GM12878 (cell line): ENCODE results near the gene BCL2. TPM values are rescaled to one million over a fixed set of nuclear protein-coding genes. Genes with fewer than 3 reads are reported as not detected.

Experiments used
- ATAC-seq: fragments of 200-7000 bp; cut with Tn5 transposase; 3 replicates; pipeline ENCODE4 v1.9.1; 2020; ENCODE audit warnings: mild to moderate bottlenecking, moderate library complexity
- BruUV-seq: library from RNA; stranded (reverse); fragments of 400-500 nt; replicated peaks from 2 replicates; lab custom pipeline; 2021; lab: Mats Ljungman, UMichigan
- CTCF ChIA-PET: fragments of 300-600 bp; sonication (Branson Sonifier 250); formaldehyde crosslinking; extraction: SDS; loops from one replicate; lab custom pipeline; 2021; ENCODE audit warnings: inconsistent platforms; lab: Yijun Ruan, JAX
- POLR2A ChIA-PET: fragments of 350-600 bp; formaldehyde crosslinking; extraction: SDS; loops from one replicate; lab custom pipeline; 2021; ENCODE audit warnings: inconsistent platforms; lab: Charles Lee
- RAD21 ChIA-PET: fragments of 300-600 bp; sonication (Branson Sonifier 250); formaldehyde crosslinking; loops from one replicate; lab custom pipeline; 2023; ENCODE audit warnings: antibody characterized with exemption; ENCODE audit not compliant: unreplicated experiment; lab: Charles Lee
- SMC1A ChIA-PET: fragments of 300-600 bp; sonication (Branson Sonifier 250); formaldehyde crosslinking; loops from one replicate; lab custom pipeline; 2023; ENCODE audit not compliant: unreplicated experiment, uncharacterized antibody; lab: Charles Lee
- DNase-seq: peaks from one replicate; pipeline ENCODE4 v3.0.0-alpha.2; 2011; ENCODE audit warnings: low read depth, low spot score
- FAIRE-seq: peaks from 3 replicates; lab custom pipeline; 2011; peaks lifted over from hg19 to GRCh38; lab: Jason Lieb, UNC
- H2AFZ ChIP-seq: 2 replicates; pipeline ENCODE4 v1.6.0; 2011; ENCODE audit warnings: low read depth, low read length, control low read depth; ENCODE audit not compliant: control insufficient read depth
- H3K27ac ChIP-seq: 2 replicates; pipeline ENCODE4 v1.5.1; 2011; ENCODE audit warnings: control low read depth; ENCODE audit not compliant: control insufficient read depth, insufficient read depth
- H3K27me3 ChIP-seq, 2 experiments: replicated peaks in 1 of 2; 2 replicates each; pipeline versions ENCODE4 v1.6.0 to v1.6.1; 2011; ENCODE audit warnings: low read length in 1 of 2; ENCODE audit not compliant: control insufficient read depth in 2 of 2, insufficient read depth in 2 of 2
- H3K36me3 ChIP-seq, 2 experiments: 2 replicates each; pipeline ENCODE4 v1.5.1; 2011; ENCODE audit warnings: low read length in 1 of 2; ENCODE audit not compliant: control insufficient read depth in 2 of 2, insufficient read depth in 2 of 2
- H3K4me1 ChIP-seq: 2 replicates; pipeline ENCODE4 v1.6.1; 2011; ENCODE audit warnings: mild to moderate bottlenecking, low read length, moderate library complexity, mixed read lengths; ENCODE audit not compliant: control insufficient read depth, insufficient read depth
- H3K4me2 ChIP-seq: 2 replicates; pipeline ENCODE4 v1.6.0; 2011; ENCODE audit warnings: control low read depth; ENCODE audit not compliant: control insufficient read depth, insufficient read depth
- H3K4me3 ChIP-seq: fragments of 200-600 bp; sonication (generic); 2 replicates; pipeline ENCODE4 v1.5.1; 2016
- H3K79me2 ChIP-seq: 2 replicates; pipeline ENCODE4 v1.6.0; 2011; ENCODE audit warnings: low read length; ENCODE audit not compliant: control insufficient read depth, insufficient read depth
- H3K9ac ChIP-seq: 2 replicates; pipeline ENCODE4 v1.8.0; 2011; ENCODE audit warnings: low read length, control low read depth, mixed read lengths; ENCODE audit not compliant: control insufficient read depth, insufficient read depth
- H3K9me3 ChIP-seq: replicated peaks from 3 replicates; pipeline ENCODE4 v1.5.1; 2011; ENCODE audit warnings: mild to moderate bottlenecking, low read length; ENCODE audit not compliant: control insufficient read depth, insufficient read depth
- H4K20me1 ChIP-seq: 2 replicates; pipeline ENCODE4 v1.6.0; 2011; ENCODE audit not compliant: control insufficient read depth, insufficient read depth
- BACH1 ChIP-seq: fragments of 450-650 bp; IDR thresholded peaks from 2 replicates; pipeline ENCODE4 v1.6.1; 2017; ENCODE audit warnings: mild to moderate bottlenecking, borderline replicate concordance
- FOXM1 ChIP-seq: IDR thresholded peaks from 2 replicates; pipeline ENCODE4 v1.6.1; 2012; ENCODE audit warnings: low read depth, mild to moderate bottlenecking, inconsistent platforms, low read length, moderate library complexity
- GABPA ChIP-seq: IDR thresholded peaks from 2 replicates; pipeline ENCODE4 v1.6.1; 2014; ENCODE audit warnings: antibody characterized with exemption, low read depth, mild to moderate bottlenecking, inconsistent platforms
- JUNB ChIP-seq: IDR thresholded peaks from 2 replicates; pipeline ENCODE4 v1.6.1; 2016; ENCODE audit warnings: antibody characterized with exemption, mild to moderate bottlenecking
- MEF2A ChIP-seq: IDR thresholded peaks from 2 replicates; pipeline ENCODE4 v1.6.1; 2011; ENCODE audit warnings: low read depth, mild to moderate bottlenecking, low read length, moderate library complexity; ENCODE audit not compliant: insufficient read depth
- POLR2A ChIP-seq: IDR thresholded peaks from 2 replicates; pipeline ENCODE4 v1.6.1; 2011; ENCODE audit warnings: low read depth, mild to moderate bottlenecking, low read length
- POLR2AphosphoS5 ChIP-seq: IDR thresholded peaks from 2 replicates; pipeline ENCODE4 v1.6.1; 2011; ENCODE audit warnings: mild to moderate bottlenecking, low read length, inconsistent platforms
- ZNF592 ChIP-seq: fragments of 450-650 bp; IDR thresholded peaks from 2 replicates; pipeline ENCODE4 v1.6.1; 2017; ENCODE audit warnings: mild to moderate bottlenecking, moderate library complexity
- ZNF622 ChIP-seq: fragments of 450-650 bp; IDR thresholded peaks from 2 replicates; pipeline ENCODE4 v1.6.1; 2017; ENCODE audit warnings: mild to moderate bottlenecking, inconsistent platforms
- WGBS: methylation state at CpG from one replicate; pipeline ENCODE4 v1.1.6; 2016; ENCODE audit warnings: low lambda C conversion rate; ENCODE audit not compliant: insufficient replicate concordance, insufficient coverage; ENCODE audit errors: missing lambda C conversion rate; 5-methylcytosine and 5-hydroxymethylcytosine counted together
- in situ Hi-C: fragments of 300-500 bp; cut with MboI; formaldehyde crosslinking; loops from 9 replicates; pipeline ENCODE4 v1.14.3; 2018; ENCODE audit warnings: mixed read lengths
- intact Hi-C: fragments of 100-400 bp; cut with micrococcal nuclease; formaldehyde crosslinking; loops from one replicate; pipeline ENCODE4 v1.14.2; 2022; ENCODE audit not compliant: unreplicated experiment
- polyA plus RNA-seq, 11 experiments: library from polyadenylated mRNA; depleted of rRNA in 4 of 11; unstranded in 6 of 11; stranded (reverse) in 5 of 11; fragments of >200 nt; fragmentation: Nextera tagmentation in 4 of 11; fragmentation: Illumina TruSeq in 1 of 11; extraction: Ambion mirVana in 4 of 11; extraction: Trizol in 1 of 11; gene quantifications; 1 replicate in 1 of 11; 2 replicates in 10 of 11; pipeline versions ENCODE4 v1.2.1 to v1.2.3, GENCODE V29; 2011 to 2016; ENCODE audit warnings: inconsistent platforms in 2 of 11, missing spikeins in 2 of 11, low read depth in 1 of 11
- total RNA-seq, 4 experiments: library from RNA; depleted of rRNA in 3 of 4; stranded (reverse); fragments of >200 nt in 3 of 4; fragmentation: Illumina TruSeq in 1 of 4; extraction: Trizol in 1 of 4; gene quantifications; 2 replicates each; pipeline versions ENCODE4 v1.2.1 to v1.2.3, GENCODE V29; 2013 to 2021
- TF ChIP-seq, protein P1 (sequence below): IDR thresholded peaks from 2 replicates; pipeline ENCODE4 v1.6.1; 2012; ENCODE audit warnings: low read depth, low read length, improper control_type of control experiment
- TF ChIP-seq, protein P2 (sequence below): IDR thresholded peaks from 2 replicates; pipeline ENCODE4 v1.6.1; 2011; ENCODE audit warnings: low read depth, low read length, improper control_type of control experiment, borderline replicate concordance
- TF ChIP-seq, protein P3 (sequence below): fragments of 150-350 bp; IDR thresholded peaks from 2 replicates; pipeline ENCODE4 v1.6.1; 2016; ENCODE audit warnings: low read depth, low read length

BCL2 gene
- total and polyA plus RNA-seq, 10 of the 15 experiments (the other 5 are each of a cell fraction or from before 2014, with no cell fraction given), result 4.1 to 47.8 (median 19.3) TPM

- Histone ChIP-seq H4K20me1 (no peaks in the 10 kb centered on the region), H3K4me3 (peak overlapping the region; percentile 8; the same call in 1 of the 2 replicates), H3K9ac (peak overlapping the region; percentile 38), H2AFZ (peak overlapping the region; percentile 15; the same call in 1 of the 2 replicates), H3K27me3 (no peaks in the 10 kb centered on the region), H3K36me3 (no peaks in the 10 kb centered on the region), H3K9me3 (no peaks in the 10 kb centered on the region; the same call in 2 of the 3 replicates), H3K4me2 (peak overlapping the region; percentile 84), H3K79me2 (no peaks in the 10 kb centered on the region), H3K4me1 (peaks cover 34% of the 10 kb centered on the region), H3K27ac (peak overlapping the region; percentile 86)
- SMC1A ChIA-PET, result interaction anchor here (0.7 to 3.3 kb wide), 7 partner anchors 9 to 81 kb away, joined by 3 to 11 read pairs (median 6); no protein-coding TSS in a partner anchor
- CTCF ChIA-PET, result interaction anchor here (1.5 to 3.4 kb wide), 4 partner anchors 36 to 216 kb away, joined by 3 to 16 read pairs (median 4); no protein-coding TSS in a partner anchor
- peak; percentile 77 for DNase-seq
- peak; percentile 96 for FAIRE-seq
- in situ Hi-C loops (no loop called here), intact Hi-C loops (loop anchor here (1.0 to 2.0 kb wide), 2 partner anchors 20 to 57 kb away; no protein-coding TSS in a partner anchor)
- RAD21 ChIA-PET, result interaction anchor here (1.2 to 2.7 kb wide), 3 partner anchors 19 to 220 kb away, joined by 3 to 9 read pairs (median 4); partner anchors contain the start of gene BCL2
- no TSS peak for BruUV-seq
- POLR2A ChIA-PET, result interaction anchor here (0.5 kb wide), 1 partner anchor 8 kb away, joined by 4 read pairs; no protein-coding TSS in a partner anchor
- 2% methylated on average over 16 of the region's 16 CpGs for WGBS
- peak; percentile 79 for ATAC-seq
- TF ChIP-seq POLR2A (no peak), FOXM1 (peak; percentile 65), MEF2A (0 out of 2 replicates have a peak, but pooled peaks have one; percentile 20), POLR2AphosphoS5 (no peak), GABPA (no peak; the same call in 1 of the 2 replicates), BACH1 (peak; percentile 66; the same call in 1 of the 2 replicates), JUNB (no peak), ZNF592 (no peak), ZNF622 (no peak)
- TF ChIP-seq, protein P1, sequence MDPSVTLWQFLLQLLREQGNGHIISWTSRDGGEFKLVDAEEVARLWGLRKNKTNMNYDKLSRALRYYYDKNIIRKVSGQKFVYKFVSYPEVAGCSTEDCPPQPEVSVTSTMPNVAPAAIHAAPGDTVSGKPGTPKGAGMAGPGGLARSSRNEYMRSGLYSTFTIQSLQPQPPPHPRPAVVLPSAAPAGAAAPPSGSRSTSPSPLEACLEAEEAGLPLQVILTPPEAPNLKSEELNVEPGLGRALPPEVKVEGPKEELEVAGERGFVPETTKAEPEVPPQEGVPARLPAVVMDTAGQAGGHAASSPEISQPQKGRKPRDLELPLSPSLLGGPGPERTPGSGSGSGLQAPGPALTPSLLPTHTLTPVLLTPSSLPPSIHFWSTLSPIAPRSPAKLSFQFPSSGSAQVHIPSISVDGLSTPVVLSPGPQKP, result no peak
- TF ChIP-seq, protein P2, sequence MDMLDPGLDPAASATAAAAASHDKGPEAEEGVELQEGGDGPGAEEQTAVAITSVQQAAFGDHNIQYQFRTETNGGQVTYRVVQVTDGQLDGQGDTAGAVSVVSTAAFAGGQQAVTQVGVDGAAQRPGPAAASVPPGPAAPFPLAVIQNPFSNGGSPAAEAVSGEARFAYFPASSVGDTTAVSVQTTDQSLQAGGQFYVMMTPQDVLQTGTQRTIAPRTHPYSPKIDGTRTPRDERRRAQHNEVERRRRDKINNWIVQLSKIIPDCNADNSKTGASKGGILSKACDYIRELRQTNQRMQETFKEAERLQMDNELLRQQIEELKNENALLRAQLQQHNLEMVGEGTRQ, result no peak; the same call in 1 of the 2 replicates
- TF ChIP-seq, protein P3, sequence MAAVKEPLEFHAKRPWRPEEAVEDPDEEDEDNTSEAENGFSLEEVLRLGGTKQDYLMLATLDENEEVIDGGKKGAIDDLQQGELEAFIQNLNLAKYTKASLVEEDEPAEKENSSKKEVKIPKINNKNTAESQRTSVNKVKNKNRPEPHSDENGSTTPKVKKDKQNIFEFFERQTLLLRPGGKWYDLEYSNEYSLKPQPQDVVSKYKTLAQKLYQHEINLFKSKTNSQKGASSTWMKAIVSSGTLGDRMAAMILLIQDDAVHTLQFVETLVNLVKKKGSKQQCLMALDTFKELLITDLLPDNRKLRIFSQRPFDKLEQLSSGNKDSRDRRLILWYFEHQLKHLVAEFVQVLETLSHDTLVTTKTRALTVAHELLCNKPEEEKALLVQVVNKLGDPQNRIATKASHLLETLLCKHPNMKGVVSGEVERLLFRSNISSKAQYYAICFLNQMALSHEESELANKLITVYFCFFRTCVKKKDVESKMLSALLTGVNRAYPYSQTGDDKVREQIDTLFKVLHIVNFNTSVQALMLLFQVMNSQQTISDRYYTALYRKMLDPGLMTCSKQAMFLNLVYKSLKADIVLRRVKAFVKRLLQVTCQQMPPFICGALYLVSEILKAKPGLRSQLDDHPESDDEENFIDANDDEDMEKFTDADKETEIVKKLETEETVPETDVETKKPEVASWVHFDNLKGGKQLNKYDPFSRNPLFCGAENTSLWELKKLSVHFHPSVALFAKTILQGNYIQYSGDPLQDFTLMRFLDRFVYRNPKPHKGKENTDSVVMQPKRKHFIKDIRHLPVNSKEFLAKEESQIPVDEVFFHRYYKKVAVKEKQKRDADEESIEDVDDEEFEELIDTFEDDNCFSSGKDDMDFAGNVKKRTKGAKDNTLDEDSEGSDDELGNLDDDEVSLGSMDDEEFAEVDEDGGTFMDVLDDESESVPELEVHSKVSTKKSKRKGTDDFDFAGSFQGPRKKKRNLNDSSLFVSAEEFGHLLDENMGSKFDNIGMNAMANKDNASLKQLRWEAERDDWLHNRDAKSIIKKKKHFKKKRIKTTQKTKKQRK, result no peak
Observed at GRCh38 chr18:63098018-63098981, 221.3 kb downstream of the BCL2 start.
